SJSA1 (cell line): ENCODE results near the gene SH3RF3. TPM values are rescaled to one million over a fixed set of nuclear protein-coding genes. Genes with fewer than 3 reads are reported as not detected.

Experiments
- DNase-seq, 2 experiments: peaks; one replicate each; pipeline ENCODE4 v3.0.0-alpha.2; 2015 to 2020; ENCODE audit warnings: low spot score in 2 of 2, low read depth in 1 of 2
- H3K27ac ChIP-seq: fragments of 250-450 bp; sonication (Bioruptor Pico); 2 replicates; pipeline ENCODE4 v1.5.1; 2020; ENCODE audit warnings: mild to moderate bottlenecking, moderate library complexity
- H3K27me3 ChIP-seq: fragments of 250-450 bp; sonication (Bioruptor Pico); replicated peaks from 2 replicates; pipeline ENCODE4 v1.5.1; 2020; ENCODE audit warnings: mild to moderate bottlenecking, moderate library complexity
- H3K36me3 ChIP-seq: fragments of 250-450 bp; sonication (Bioruptor Pico); 2 replicates; pipeline ENCODE4 v1.5.1; 2020; ENCODE audit warnings: mild to moderate bottlenecking
- H3K4me1 ChIP-seq: fragments of 250-450 bp; sonication (Bioruptor Pico); replicated peaks from 2 replicates; pipeline ENCODE4 v1.6.1; 2021; ENCODE audit warnings: mild to moderate bottlenecking
- H3K4me3 ChIP-seq: fragments of 250-450 bp; sonication (Bioruptor Pico); 2 replicates; pipeline ENCODE4 v1.5.1; 2020; ENCODE audit warnings: mild to moderate bottlenecking
- H3K9me3 ChIP-seq: fragments of 250-450 bp; sonication (Bioruptor Pico); replicated peaks from 2 replicates; pipeline ENCODE4 v1.5.1; 2020; ENCODE audit warnings: mild to moderate bottlenecking
- total RNA-seq: library from RNA; depleted of rRNA; stranded (reverse); fragments of >200 nt; shearing (Covaris generic); gene quantifications from 2 replicates; pipeline ENCODE4 v1.2.3, GENCODE V29; 2014

SH3RF3 gene
- total RNA-seq, 1 experiment from 2014 or later = 6.1 TPM

GRCh38 chr2:109346601-109347228 is 217.7 kb downstream of the SH3RF3 start:
- Histone ChIP-seq H3K36me3 (no peaks in the 10 kb centered on the region), H3K27me3 (no peaks in the 10 kb centered on the region), H3K4me1 (peaks cover 15% of the 10 kb centered on the region), H3K9me3 (no peaks in the 10 kb centered on the region), H3K4me3 (no peak overlapping the region), H3K27ac (no peak overlapping the region)
- DNase-seq = peak in 1 of 2 experiments; percentile 28

GRCh38 chr2:109347626-109348025 is 218.6 kb downstream of the SH3RF3 start:
- Histone ChIP-seq H3K36me3 (no peaks in the 10 kb centered on the region), H3K27me3 (no peaks in the 10 kb centered on the region), H3K4me3 (no peak overlapping the region), H3K4me1 (peaks cover 21% of the 10 kb centered on the region), H3K27ac (no peak overlapping the region), H3K9me3 (no peaks in the 10 kb centered on the region)
- DNase-seq = peak in 1 of 2 experiments; percentile 34

- no peaks in the 10 kb centered on the region for H3K9me3 ChIP-seq
- no peaks in the 10 kb centered on the region for H3K27me3 ChIP-seq
- H3K4me3 ChIP-seq = no peak overlapping the region
- peak in 1 of 2 experiments; percentile 13 for DNase-seq
- no peak overlapping the region for H3K27ac ChIP-seq
- no peaks in the 10 kb centered on the region for H3K36me3 ChIP-seq
- H3K4me1 ChIP-seq = peaks cover 21% of the 10 kb centered on the region
Measured at GRCh38 chr2:109348190-109348589, 219.2 kb downstream of the SH3RF3 start.

GRCh38 chr2:109348671-109349502 is 219.9 kb downstream of the SH3RF3 start:
- H3K4me1 ChIP-seq = peaks cover 21% of the 10 kb centered on the region
- no peaks in the 10 kb centered on the region for H3K9me3 ChIP-seq
- H3K4me3 ChIP-seq = no peak overlapping the region
- no peak overlapping the region for H3K27ac ChIP-seq
- DNase-seq = peak in 1 of 2 experiments; percentile 17
- H3K27me3 ChIP-seq = no peaks in the 10 kb centered on the region
- H3K36me3 ChIP-seq = no peaks in the 10 kb centered on the region

DNA sequence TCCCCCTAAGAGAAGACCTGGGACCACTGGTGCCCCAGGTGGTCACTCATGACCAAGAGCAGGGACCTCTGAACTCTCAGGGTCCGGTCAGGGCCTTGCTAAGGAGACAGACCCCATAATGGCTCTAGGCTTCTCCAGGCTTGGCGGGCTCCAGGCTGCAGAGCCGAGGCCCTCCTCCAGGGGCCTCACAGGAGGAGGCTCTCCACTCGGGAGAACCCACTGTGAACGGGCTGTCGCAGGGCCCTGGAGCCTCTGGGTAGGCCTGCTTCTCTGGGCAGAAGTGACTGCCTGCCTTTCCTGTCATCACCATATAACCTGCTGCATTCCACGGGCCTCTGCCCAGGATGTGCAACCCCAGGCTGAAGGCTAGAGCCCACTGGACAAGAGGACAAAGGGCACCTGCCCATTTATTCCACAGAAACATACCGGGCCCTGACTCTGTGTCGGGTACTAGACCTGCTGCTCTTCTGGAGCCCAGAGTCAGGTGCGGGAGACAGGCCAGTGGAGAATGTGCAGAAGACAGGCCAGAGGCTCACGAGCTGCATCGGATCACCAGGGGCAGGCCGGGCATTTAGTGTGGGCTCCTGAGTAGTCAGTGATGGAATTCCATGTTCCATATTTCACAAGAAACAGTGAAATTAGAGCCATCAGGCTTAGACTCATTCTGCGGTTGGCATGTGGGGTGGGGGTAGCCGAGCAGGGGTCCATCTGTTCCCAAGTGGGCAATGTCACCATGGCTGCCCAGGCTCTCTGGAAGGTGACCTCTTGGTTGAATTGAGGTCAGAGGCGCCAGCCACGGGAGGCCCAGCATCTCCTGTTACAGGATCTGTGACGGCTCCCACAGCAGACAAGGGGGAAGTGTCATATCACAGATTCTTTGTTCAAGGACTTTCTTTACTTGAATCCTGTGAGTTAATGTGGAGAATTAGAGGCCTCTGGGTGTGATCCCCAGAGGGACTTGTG is 220.8 kb downstream of the SH3RF3 start:
- Histone ChIP-seq H3K4me1 (peaks cover 21% of the 10 kb centered on the region), H3K27ac (no peak overlapping the region), H3K9me3 (no peaks in the 10 kb centered on the region; the same call in 1 of the 2 replicates), H3K36me3 (no peaks in the 10 kb centered on the region), H3K4me3 (no peak overlapping the region), H3K27me3 (no peaks in the 10 kb centered on the region)
- DNase-seq = peak in 1 of 2 experiments; percentile 35

GRCh38 chr2:109350526-109350925 is 221.5 kb downstream of the SH3RF3 start:
- Histone ChIP-seq H3K4me1 (peaks cover 21% of the 10 kb centered on the region), H3K36me3 (no peaks in the 10 kb centered on the region), H3K4me3 (no peak overlapping the region), H3K27ac (no peak overlapping the region), H3K9me3 (no peaks in the 10 kb centered on the region; the same call in 1 of the 2 replicates), H3K27me3 (no peaks in the 10 kb centered on the region)
- peak in 1 of 2 experiments; percentile 22 for DNase-seq

GRCh38 chr2:109351164-109351756 is 222.3 kb downstream of the SH3RF3 start:
- no peak overlapping the region for H3K4me3 ChIP-seq
- peaks cover 21% of the 10 kb centered on the region for H3K4me1 ChIP-seq
- H3K36me3 ChIP-seq = no peaks in the 10 kb centered on the region
- H3K9me3 ChIP-seq = no peaks in the 10 kb centered on the region; the same call in 1 of the 2 replicates
- H3K27ac ChIP-seq = no peak overlapping the region
- no peaks in the 10 kb centered on the region for H3K27me3 ChIP-seq
- DNase-seq = peak; percentile 78 to 82

DNA sequence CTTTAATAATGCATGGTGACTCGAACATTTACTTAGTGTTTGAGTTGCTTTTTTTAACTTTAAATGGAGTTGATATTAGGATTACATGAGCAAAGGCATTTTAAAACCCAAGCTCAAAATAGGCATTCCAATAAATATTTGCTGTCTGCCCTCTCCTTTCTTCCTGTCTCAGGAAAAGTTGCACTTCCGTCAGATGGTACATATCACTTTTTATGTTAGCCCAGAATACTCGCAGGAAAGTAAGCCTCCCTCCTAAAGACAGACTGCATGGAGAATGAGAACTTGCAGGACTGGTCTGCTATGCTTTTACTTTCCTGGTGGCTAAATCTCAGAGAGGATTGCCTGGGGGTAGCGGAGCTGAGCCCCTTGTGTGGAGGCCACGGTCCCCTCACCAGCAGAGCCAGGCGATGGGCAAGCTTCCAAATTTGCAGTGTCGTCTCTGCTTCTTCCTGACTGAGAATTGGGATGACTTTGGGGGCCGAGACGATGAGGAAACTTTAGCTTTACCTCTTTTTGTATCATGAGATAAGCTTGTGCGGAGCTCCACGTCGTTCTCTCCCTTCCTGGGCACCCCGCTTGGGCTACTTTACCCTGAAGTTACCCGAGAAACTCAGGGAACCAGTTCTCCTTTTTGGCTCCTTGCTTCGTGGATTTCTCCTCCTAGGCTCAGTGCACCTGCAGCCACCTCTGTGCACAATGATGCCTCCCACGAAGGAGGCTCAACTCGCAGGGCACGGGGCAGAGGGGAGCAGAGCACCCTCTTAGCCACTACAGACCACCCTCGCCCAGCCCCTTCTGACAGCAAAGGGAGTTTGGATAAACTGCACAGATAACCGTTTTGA is 223.3 kb downstream of the SH3RF3 start:
- H3K27ac ChIP-seq = no peak overlapping the region
- no peak overlapping the region for H3K4me3 ChIP-seq
- H3K9me3 ChIP-seq = no peaks in the 10 kb centered on the region; the same call in 1 of the 2 replicates
- no peak for DNase-seq
- H3K27me3 ChIP-seq = no peaks in the 10 kb centered on the region
- peaks cover 21% of the 10 kb centered on the region for H3K4me1 ChIP-seq
- no peaks in the 10 kb centered on the region for H3K36me3 ChIP-seq

DNA sequence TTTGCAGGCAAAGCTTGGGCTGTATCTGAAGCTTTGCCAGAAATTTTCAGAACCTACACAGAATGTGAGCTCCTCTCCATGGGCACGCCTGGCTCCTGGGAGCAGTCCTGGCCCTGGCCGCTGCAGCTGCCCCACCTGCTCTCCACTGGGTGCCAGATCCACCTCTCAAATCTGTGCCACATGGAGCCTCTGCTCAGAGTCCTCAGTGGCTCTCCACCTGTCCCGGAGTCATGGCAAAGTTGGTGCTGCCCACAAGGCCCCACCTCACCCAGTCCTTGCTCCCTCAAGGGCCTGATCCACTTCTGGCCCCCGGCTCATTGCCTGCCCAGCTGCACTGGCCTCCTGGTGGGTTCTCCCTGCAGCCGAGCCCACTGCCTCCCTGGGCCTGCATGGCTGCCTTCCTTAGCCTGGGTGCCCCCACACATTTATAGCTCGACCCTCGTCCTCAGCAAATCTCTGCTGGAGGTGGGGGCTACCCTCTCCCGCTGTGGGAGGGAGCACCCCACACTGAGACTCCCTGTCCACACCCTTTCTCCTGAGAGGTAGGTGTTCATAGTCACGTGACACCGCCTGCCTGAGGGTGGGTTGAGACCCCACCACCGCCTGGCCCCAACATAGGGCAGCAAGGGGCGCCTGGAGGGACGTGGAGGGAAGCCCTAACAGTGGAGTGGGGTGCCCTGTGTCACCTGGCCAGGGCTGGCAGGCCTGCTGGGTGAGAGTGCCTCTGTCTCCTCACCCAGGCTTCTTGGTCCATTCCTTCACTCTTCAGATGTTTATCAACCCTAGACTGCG is 224.1 kb downstream of the SH3RF3 start:
- peaks cover 21% of the 10 kb centered on the region for H3K4me1 ChIP-seq

DNA sequence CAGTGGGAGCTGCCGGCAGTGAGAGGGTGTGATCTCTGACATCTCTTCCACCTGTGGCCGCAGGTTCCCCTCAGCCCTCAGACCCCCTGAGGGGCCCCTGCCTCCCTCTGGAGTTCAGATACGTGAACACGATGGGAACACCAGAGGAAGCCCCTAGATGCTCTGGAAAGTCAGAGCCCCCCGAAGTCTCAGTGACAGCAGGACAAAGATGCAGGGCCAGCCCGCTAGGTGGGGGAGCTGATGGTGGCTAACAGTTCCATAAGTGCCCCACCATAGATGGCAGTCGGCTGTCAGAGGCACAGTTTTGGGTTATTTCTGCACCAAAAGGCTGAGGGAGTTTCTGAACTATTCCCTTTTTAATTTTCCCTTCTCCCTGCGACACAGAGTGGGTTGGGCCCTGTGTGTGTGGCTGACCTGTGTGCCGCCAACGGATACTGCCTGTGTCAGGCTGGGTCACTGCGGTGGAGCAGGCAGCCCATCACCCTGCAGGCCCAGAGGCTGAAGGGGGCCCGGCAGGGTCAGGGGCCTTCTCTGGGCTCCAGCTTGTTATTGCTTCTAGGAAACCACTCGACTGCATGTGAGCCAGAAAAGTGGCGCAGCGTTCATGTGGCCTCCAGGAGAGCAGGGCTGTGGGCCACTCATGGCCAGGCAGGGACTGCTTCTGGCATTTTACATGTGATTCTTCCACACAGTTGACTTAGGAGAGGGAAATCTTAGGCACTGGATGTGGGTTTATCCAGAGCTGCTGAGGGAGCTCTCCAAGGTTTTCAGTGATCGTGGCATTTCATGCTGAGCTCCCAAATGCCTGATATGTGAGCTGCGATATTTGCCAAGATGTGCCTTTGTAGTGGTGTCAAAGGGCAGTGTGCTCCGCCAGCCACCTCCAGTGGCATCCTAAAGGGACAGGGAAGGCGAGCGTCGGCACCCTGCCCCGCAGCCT is 225.1 kb downstream of the SH3RF3 start:
- H3K4me3 ChIP-seq = no peak overlapping the region
- no peak overlapping the region for H3K27ac ChIP-seq
- no peaks in the 10 kb centered on the region for H3K27me3 ChIP-seq
- no peaks in the 10 kb centered on the region for H3K36me3 ChIP-seq
- peaks cover 21% of the 10 kb centered on the region for H3K4me1 ChIP-seq
- peak in 1 of 2 experiments; percentile 29 for DNase-seq
- H3K9me3 ChIP-seq = no peaks in the 10 kb centered on the region; the same call in 1 of the 2 replicates

More for the DNA sequence above, 224.1 kb downstream of the SH3RF3 start:
- Histone ChIP-seq H3K4me3 (no peak overlapping the region), H3K9me3 (no peaks in the 10 kb centered on the region; the same call in 1 of the 2 replicates), H3K27me3 (no peaks in the 10 kb centered on the region), H3K27ac (no peak overlapping the region), H3K36me3 (no peaks in the 10 kb centered on the region)
- DNase-seq = peak in 1 of 2 experiments; percentile 35
